ENCODE data around the gene ADH6.

DNA sequence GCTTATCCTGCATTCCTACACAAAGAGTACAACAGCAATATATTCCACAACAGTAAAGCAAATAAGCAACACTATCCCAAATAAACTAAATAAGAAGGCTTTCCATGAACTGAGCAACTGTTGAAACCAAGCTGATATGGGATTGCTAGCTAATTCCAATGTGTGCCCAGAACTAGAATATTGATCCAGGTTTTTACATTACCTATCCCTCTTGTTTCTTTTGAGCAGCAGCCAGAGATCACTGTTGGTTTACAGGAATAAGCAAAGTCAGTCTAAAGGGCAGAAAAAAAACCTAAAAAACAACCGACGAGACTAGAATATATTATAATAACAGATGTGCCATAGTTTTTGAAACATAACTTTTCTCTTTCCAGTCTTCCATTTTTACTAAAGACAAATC, 52.5 kb downstream of the ADH6 start:
- no peak for TF ChIP-seq EZH2 (IDR thresholded peaks at IDR 0.05; ENCODE audit: borderline replicate concordance, low read depth, low read length, poor library complexity, severe bottlenecking)
- TF ChIP-seq, protein P1, sequence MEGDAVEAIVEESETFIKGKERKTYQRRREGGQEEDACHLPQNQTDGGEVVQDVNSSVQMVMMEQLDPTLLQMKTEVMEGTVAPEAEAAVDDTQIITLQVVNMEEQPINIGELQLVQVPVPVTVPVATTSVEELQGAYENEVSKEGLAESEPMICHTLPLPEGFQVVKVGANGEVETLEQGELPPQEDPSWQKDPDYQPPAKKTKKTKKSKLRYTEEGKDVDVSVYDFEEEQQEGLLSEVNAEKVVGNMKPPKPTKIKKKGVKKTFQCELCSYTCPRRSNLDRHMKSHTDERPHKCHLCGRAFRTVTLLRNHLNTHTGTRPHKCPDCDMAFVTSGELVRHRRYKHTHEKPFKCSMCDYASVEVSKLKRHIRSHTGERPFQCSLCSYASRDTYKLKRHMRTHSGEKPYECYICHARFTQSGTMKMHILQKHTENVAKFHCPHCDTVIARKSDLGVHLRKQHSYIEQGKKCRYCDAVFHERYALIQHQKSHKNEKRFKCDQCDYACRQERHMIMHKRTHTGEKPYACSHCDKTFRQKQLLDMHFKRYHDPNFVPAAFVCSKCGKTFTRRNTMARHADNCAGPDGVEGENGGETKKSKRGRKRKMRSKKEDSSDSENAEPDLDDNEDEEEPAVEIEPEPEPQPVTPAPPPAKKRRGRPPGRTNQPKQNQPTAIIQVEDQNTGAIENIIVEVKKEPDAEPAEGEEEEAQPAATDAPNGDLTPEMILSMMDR (conservative IDR thresholded peaks at IDR 0.05; ENCODE audit: low read depth, low read length), result no peak
